ENCODE results near the gene NFASC. TPM values are rescaled to one million over a fixed set of nuclear protein-coding genes. Genes with fewer than 3 reads are reported as not detected.

Gene NFASC
- total RNA-seq, 1 donor from 2014 or later, result 6.9 TPM

DNA sequence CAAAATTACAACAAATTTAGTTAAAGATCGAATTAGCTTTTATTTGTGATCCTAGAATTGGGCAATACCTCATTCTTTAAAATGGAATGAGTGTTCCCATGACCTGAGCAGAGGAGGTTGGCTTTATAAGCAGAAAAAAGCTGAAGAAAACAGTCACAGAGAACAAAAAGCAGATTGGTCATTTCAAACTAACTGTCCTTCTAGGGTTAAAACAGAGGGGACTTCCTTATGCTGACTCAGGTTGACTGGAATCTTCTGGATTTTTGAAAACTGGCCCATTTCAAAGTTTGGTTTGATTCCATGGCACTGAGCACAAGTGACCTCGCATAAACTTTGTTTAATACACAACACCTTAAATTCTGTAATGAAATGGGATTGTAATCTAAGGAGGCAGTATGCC is 17.6 kb downstream of the NFASC start:
- H3K36me3 Mint-ChIP-seq (ENCODE audit: insufficient read depth), result no peaks in the 10 kb centered on the region
- no peaks in the 10 kb centered on the region for H3K9me3 Mint-ChIP-seq (ENCODE audit: low read depth)
- H3K27me3 Mint-ChIP-seq, result peaks cover 6% of the 10 kb centered on the region
- DNase-seq (ENCODE audit: low spot score, unreplicated experiment), result no peak
- no peak overlapping the region for H3K4me3 Mint-ChIP-seq (ENCODE audit: low read depth)
- H3K4me1 Mint-ChIP-seq (ENCODE audit: low read depth), result no peaks in the 10 kb centered on the region
- H3K27ac Mint-ChIP-seq, result no peak overlapping the region
- TF ChIP-seq CTCF (IDR thresholded peaks at IDR 0.05; ENCODE audit: unreplicated experiment), result no peak

DNA sequence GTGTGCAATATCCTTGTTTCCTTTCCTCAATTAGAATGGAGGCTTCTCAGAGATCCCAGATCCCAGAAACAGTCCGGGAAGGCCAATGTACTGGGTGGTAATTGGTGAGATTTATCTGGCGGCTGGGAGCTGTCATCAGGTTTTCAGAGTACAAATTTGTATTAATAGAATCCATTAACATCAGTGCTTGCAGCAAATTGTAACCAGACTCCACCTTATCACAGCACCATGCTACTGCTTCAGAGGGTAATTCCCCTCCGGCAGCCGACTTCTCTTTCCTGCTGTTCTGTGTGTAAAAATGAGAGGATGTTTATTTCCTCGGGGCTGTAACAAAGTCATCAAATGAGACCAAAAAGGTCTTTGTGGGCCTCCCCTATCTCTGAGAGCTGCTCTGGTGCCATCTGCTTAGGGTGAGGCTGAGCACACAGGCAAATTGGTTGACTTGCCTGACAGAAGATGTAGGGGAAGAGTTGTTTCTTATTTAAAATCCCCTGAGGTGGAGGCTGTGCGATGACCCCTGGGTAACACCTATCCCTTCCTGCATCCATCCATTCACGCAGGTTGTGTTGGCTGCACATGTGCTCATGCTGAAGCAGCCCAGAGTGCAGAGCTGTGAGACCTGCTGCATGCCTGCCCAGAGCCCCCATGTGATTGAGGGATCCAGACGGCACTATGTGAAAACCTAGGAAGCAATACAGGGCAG is 19.2 kb downstream of the NFASC start:
- H3K4me3 Mint-ChIP-seq (ENCODE audit: low read depth), result no peak overlapping the region
- H3K9me3 Mint-ChIP-seq (ENCODE audit: low read depth), result no peaks in the 10 kb centered on the region
- no peak overlapping the region for H3K27ac Mint-ChIP-seq

DNA sequence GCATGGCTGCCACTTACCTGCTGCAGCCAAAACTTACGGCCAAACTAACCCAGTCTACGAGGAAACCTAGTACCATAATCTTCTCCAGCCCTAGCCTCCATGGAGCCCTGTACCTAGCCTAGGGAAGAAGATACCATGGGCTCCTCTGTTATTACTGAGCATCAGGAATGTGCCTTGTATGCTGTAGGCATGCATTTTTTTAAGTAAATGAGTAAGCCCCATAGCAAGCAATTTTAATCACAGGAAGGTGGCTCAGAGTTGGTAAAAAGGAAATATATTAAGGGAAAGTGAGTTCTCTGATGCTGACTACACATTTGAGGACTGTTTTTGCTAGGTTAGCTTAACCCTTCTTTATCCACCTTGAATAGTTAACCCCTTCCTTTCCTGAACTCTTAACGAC is 21.2 kb downstream of the NFASC start:
- H3K4me1 Mint-ChIP-seq (ENCODE audit: low read depth), result no peaks in the 10 kb centered on the region
- H3K36me3 Mint-ChIP-seq (ENCODE audit: insufficient read depth), result no peaks in the 10 kb centered on the region
- no peak for DNase-seq (ENCODE audit: low spot score, unreplicated experiment)
- H3K27ac Mint-ChIP-seq, result no peak overlapping the region
- no peaks in the 10 kb centered on the region for H3K9me3 Mint-ChIP-seq (ENCODE audit: low read depth)
- H3K4me3 Mint-ChIP-seq (ENCODE audit: low read depth), result no peak overlapping the region
- peaks cover 11% of the 10 kb centered on the region for H3K27me3 Mint-ChIP-seq
- no peak for TF ChIP-seq CTCF (IDR thresholded peaks at IDR 0.05; ENCODE audit: unreplicated experiment)

More for the DNA sequence above, 19.2 kb downstream of the NFASC start:
- no peaks in the 10 kb centered on the region for H3K36me3 Mint-ChIP-seq (ENCODE audit: insufficient read depth)
- DNase-seq (ENCODE audit: low spot score, unreplicated experiment), result no peak
- H3K4me1 Mint-ChIP-seq (ENCODE audit: low read depth), result no peaks in the 10 kb centered on the region
- H3K27me3 Mint-ChIP-seq, result peaks cover 6% of the 10 kb centered on the region
- no peak for TF ChIP-seq CTCF (IDR thresholded peaks at IDR 0.05; ENCODE audit: unreplicated experiment)

DNA sequence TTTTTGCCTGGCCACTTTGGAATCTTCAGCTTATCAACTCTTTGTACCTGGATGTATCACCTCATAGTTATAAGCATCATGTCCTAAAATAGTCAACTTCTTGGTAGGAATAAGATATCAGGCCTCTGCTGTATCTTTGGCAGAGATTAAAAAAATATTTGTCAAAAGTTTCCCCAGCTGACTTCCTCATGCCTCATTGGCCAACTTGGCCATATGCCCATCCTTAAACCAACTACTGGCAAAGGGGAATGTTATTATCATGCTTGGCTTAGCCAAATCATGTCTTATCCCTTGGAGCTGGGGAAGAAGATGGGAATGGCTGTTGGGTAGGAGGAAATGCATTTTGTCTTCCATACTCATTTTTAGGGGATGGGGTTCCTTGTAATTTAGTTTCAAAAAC is 23.4 kb downstream of the NFASC start:
- H3K4me3 Mint-ChIP-seq (ENCODE audit: low read depth), result no peak overlapping the region
- TF ChIP-seq CTCF (IDR thresholded peaks at IDR 0.05; ENCODE audit: unreplicated experiment), result no peak
- H3K9me3 Mint-ChIP-seq (ENCODE audit: low read depth), result no peaks in the 10 kb centered on the region
- no peaks in the 10 kb centered on the region for H3K36me3 Mint-ChIP-seq (ENCODE audit: insufficient read depth)
- no peaks in the 10 kb centered on the region for H3K4me1 Mint-ChIP-seq (ENCODE audit: low read depth)
- peaks cover 17% of the 10 kb centered on the region for H3K27me3 Mint-ChIP-seq
- H3K27ac Mint-ChIP-seq, result no peak overlapping the region
- DNase-seq (ENCODE audit: low spot score, unreplicated experiment), result no peak

- Mint-ChIP-seq H3K27me3 (peaks cover 17% of the 10 kb centered on the region), H3K4me3 (ENCODE audit: low read depth) (no peak overlapping the region), H3K36me3 (ENCODE audit: insufficient read depth) (no peaks in the 10 kb centered on the region), H3K9me3 (ENCODE audit: low read depth) (no peaks in the 10 kb centered on the region), H3K4me1 (ENCODE audit: low read depth) (no peaks in the 10 kb centered on the region), H3K27ac (no peak overlapping the region)
- DNase-seq (ENCODE audit: low spot score, unreplicated experiment), result no peak
- TF ChIP-seq CTCF (IDR thresholded peaks at IDR 0.05; ENCODE audit: unreplicated experiment), result no peak
Observed at GRCh38 chr1:204894606-204895005, 23.9 kb downstream of the NFASC start.
